Hepatocyte (in vitro differentiated cells): ENCODE results near the gene SYAP1.

Source experiments
- CTCF ChIP-seq: fragments of 200-600 bp; sonication (generic); IDR thresholded peaks from 2 replicates; pipeline ENCODE4 v1.5.1; 2016; ENCODE audit warnings: antibody characterized with exemption, mild to moderate bottlenecking; ENCODE audit not compliant: poor library complexity
- EZH2 ChIP-seq: fragments of 200-600 bp; sonication (generic); IDR thresholded peaks from 2 replicates; pipeline ENCODE4 v1.6.1; 2016; ENCODE audit warnings: antibody characterized with exemption, mild to moderate bottlenecking, borderline replicate concordance
- EZH2phosphoT487 ChIP-seq: fragments of 200-600 bp; sonication (generic); IDR thresholded peaks from one replicate; pipeline ENCODE4 v1.6.1; 2018; ENCODE audit warnings: antibody characterized with exemption, mild to moderate bottlenecking, low read depth, moderate library complexity; ENCODE audit not compliant: unreplicated experiment, severe bottlenecking

DNA sequence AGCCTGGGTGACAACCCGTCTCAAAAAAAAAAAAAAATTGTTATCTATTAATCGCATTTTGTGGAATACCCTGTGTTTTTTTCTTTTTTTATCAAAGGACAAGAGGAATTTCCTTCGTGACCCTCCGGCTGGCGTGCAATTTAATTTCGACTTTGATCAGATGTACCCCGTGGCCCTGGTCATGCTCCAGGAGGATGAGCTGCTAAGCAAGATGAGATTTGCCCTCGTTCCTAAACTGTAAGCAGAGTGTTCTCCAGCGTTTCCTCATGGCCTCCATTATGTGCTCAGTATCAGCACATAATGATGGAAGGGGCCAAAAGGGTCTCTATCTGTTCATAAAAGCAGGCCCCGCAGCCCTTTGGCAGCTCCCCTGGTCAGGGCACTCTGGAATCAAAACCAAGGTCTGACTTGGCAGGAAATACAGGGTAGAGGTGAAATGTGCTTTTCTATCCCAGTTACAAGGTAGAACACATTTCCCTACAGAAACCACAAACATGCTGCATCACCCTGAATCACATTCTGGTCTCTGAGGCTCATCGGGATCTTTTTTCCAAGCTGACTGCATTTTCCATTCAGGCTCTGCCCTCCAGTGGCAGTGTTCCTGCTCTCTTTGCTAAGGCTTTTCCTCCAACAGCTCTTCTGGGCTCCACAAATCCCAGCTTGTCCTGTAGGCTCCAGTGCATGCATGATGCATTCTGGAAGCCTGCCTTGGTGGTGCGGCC lies 24.4 kb downstream of the SYAP1 start:
- TF ChIP-seq CTCF, result no peak
- no peak for TF ChIP-seq EZH2phosphoT487
- TF ChIP-seq EZH2, result no peak
